ENCODE data around the gene ERN1.
"Not testable (repeated sequence)": the region's sequence is repeated elsewhere in the genome, so short reads cannot be mapped to it uniquely, and the experiment has no call there.

ERN1 gene

GRCh38 chr17:64134216-64134970, 4.4 kb upstream of the ERN1 start:
- no peak for DNase-seq (ENCODE audit: low read depth)

GRCh38 chr17:64133546-64134215, 3.7 kb upstream of the ERN1 start:
- DNase-seq (ENCODE audit: low read depth), result no peak

- no peak for DNase-seq (ENCODE audit: low read depth)
These were observed 1.8 kb upstream of the ERN1 start for GRCh38 chr17:64131606-64132270.

GRCh38 chr17:64130559-64131001, 636 bp upstream of the ERN1 start:
- peak; percentile 64 for DNase-seq (ENCODE audit: low read depth)

- DNase-seq (ENCODE audit: low read depth), result no peak
These were observed 504 bp downstream of the ERN1 start for GRCh38 chr17:64129515-64129764.

- no peak for DNase-seq (ENCODE audit: low read depth)
These were observed 993 bp downstream of the ERN1 start for GRCh38 chr17:64128787-64129514.

GRCh38 chr17:64126918-64127317, 3.0 kb downstream of the ERN1 start:
- no peak for DNase-seq (ENCODE audit: low read depth)

GRCh38 chr17:64125937-64126336, 4.0 kb downstream of the ERN1 start:
- DNase-seq (ENCODE audit: low read depth), result no peak

GRCh38 chr17:64124609-64125008, 5.3 kb downstream of the ERN1 start:
- DNase-seq (ENCODE audit: low read depth), result no peak

- DNase-seq (ENCODE audit: low read depth), result no peak
These were observed 6.8 kb downstream of the ERN1 start for GRCh38 chr17:64123114-64123513.

GRCh38 chr17:64120972-64121786, 8.8 kb downstream of the ERN1 start:
- DNase-seq (ENCODE audit: low read depth), result not testable (repeated sequence)

GRCh38 chr17:64120159-64120810, 9.7 kb downstream of the ERN1 start:
- no peak for DNase-seq (ENCODE audit: low read depth)

- no peak for DNase-seq (ENCODE audit: low read depth)
These were observed 11.7 kb downstream of the ERN1 start for GRCh38 chr17:64117981-64118979.

GRCh38 chr17:64115822-64116534, 14.0 kb downstream of the ERN1 start:
- no peak for DNase-seq (ENCODE audit: low read depth)

GRCh38 chr17:64115043-64115698, 14.8 kb downstream of the ERN1 start:
- no peak for DNase-seq (ENCODE audit: low read depth)

GRCh38 chr17:64113006-64113405, 16.9 kb downstream of the ERN1 start:
- DNase-seq (ENCODE audit: low read depth), result no peak

- DNase-seq (ENCODE audit: low read depth), result no peak
These were observed 18.1 kb downstream of the ERN1 start for GRCh38 chr17:64111831-64112230.

GRCh38 chr17:64110379-64111152, 19.4 kb downstream of the ERN1 start:
- DNase-seq (ENCODE audit: low read depth), result no peak
